Prostate gland (tissue), 2 donors: ENCODE measurements around the gene PPP1R1B. TPM values are rescaled to one million over a fixed set of nuclear protein-coding genes. Genes with fewer than 3 reads are reported as not detected.

Experiments
- DNase-seq: peaks from one replicate; pipeline ENCODE4 v3.0.0-alpha.2; 2019; ENCODE audit warnings: low spot score
- H3K27ac ChIP-seq, 2 donors: fragments of 200-600 bp; sonication (generic); 2 replicates each; pipeline ENCODE4 v1.5.1; 2017 to 2019
- H3K27me3 ChIP-seq: fragments of 200-600 bp; sonication (generic); replicated peaks from 2 replicates; pipeline ENCODE4 v1.5.1; 2019; ENCODE audit not compliant: insufficient read depth
- H3K36me3 ChIP-seq, 2 donors: fragments of 200-600 bp; sonication (generic); 1 replicate in 1 of 2; 2 replicates in 1 of 2; pipeline versions ENCODE4 v1.5.1 to v1.8.1; 2017 to 2019
- H3K4me1 ChIP-seq: fragments of 200-600 bp; sonication (generic); replicated peaks from 2 replicates; pipeline ENCODE4 v1.5.1; 2019
- H3K4me3 ChIP-seq, 2 donors: fragments of 200-600 bp; sonication (generic); 2 replicates each; pipeline ENCODE4 v1.5.1; 2017 to 2019
- H3K9me3 ChIP-seq: fragments of 200-600 bp; sonication (generic); 2 replicates; pipeline ENCODE4 v1.5.1; 2017
- POLR2A ChIP-seq: fragments of 450-650 bp; IDR thresholded peaks from one replicate; pipeline ENCODE4 v1.6.1; 2016; ENCODE audit warnings: antibody characterized with exemption, mild to moderate bottlenecking
- POLR2AphosphoS5 ChIP-seq: sonication (generic); formaldehyde crosslinking; IDR thresholded peaks from one replicate; pipeline ENCODE4 v1.6.1; 2017; ENCODE audit warnings: antibody characterized with exemption
- WGBS: methylation state at CpG from one replicate; pipeline ENCODE4 v1.1.5; 2018; 5-methylcytosine and 5-hydroxymethylcytosine counted together
- intact Hi-C: fragments of 100-400 bp; cut with DNase I; formaldehyde crosslinking; loops from one replicate; pipeline ENCODE4 v1.14.2; 2022
- total RNA-seq, 2 donors: library from RNA; depleted of rRNA; stranded (reverse); fragments of >200 nt; gene quantifications; one replicate each; pipeline ENCODE4 v1.1.0, GENCODE V29; 2016
- TF ChIP-seq, protein P1 (sequence below), 4 experiments: fragments of 200-600 bp in 2 of 4; fragments of 450-650 bp in 2 of 4; sonication (generic) in 2 of 4; IDR thresholded peaks; 1 replicate in 3 of 4; 2 replicates in 1 of 4; pipeline ENCODE4 v1.5.1; 2016 to 2019; ENCODE audit warnings: antibody characterized with exemption in 4 of 4, mild to moderate bottlenecking in 2 of 4, moderate library complexity in 2 of 4

Gene PPP1R1B
- 100 to 1,000 TPM in 1 of 2 donors, 10 to 100 TPM in 1; 69.0 to 108 TPM for total RNA-seq

DNA sequence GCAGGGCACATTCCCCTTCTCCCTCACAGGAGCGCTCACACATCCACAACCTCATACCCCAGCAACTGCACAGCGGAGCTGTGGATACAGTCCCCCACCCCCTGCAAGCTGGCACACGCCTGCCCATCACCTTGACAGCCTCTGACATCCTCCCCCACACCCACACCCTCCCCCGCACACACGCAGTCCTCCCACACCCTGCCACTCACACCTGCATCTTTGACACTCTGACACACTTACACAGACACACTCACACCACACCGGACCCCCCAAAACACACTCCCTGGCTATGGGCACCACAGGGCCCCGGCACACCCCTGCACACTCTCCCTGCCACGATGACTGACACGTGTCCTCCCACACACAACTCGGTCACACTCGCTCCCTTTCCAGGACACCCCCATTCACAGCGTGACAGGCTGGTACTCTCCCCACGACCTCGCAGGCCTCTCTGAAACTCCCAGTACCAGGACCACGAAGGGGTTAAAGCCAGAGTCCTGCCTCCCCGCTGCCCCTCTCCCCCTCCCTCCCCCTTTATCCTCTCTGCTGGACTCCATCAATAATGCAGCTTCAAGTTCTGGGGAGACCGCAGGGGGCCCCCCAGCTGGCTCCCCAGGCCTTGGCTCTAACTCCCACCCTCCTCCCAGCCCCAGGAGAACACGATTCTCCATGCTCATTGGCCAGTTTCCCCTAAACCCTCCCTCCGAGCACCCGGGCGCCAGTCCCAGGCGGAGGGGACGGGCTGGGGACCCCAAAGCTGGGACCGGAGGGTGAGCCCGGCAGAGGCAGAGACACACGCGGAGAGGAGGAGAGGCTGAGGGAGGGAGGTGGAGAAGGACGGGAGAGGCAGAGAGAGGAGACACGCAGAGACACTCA, at the start of gene PPP1R1B:
Gene PPP1R1B, plus strand, starts transcription at position 782 of the 876 bp plus-strand sequence. CDS start 441 bp downstream, outside the sequence.
- no peaks in the 10 kb centered on the region for H3K9me3 ChIP-seq
- peaks cover 14% of the 10 kb centered on the region for H3K4me1 ChIP-seq
- peak within 1 kb of the TSS; percentile 44 to 49 for H3K4me3 ChIP-seq
- peak within 1 kb of the TSS; percentile 68 to 88 for H3K27ac ChIP-seq
- TF ChIP-seq POLR2AphosphoS5 (peak; percentile 38), POLR2A (peak; percentile 55)
- TF ChIP-seq, protein P1, sequence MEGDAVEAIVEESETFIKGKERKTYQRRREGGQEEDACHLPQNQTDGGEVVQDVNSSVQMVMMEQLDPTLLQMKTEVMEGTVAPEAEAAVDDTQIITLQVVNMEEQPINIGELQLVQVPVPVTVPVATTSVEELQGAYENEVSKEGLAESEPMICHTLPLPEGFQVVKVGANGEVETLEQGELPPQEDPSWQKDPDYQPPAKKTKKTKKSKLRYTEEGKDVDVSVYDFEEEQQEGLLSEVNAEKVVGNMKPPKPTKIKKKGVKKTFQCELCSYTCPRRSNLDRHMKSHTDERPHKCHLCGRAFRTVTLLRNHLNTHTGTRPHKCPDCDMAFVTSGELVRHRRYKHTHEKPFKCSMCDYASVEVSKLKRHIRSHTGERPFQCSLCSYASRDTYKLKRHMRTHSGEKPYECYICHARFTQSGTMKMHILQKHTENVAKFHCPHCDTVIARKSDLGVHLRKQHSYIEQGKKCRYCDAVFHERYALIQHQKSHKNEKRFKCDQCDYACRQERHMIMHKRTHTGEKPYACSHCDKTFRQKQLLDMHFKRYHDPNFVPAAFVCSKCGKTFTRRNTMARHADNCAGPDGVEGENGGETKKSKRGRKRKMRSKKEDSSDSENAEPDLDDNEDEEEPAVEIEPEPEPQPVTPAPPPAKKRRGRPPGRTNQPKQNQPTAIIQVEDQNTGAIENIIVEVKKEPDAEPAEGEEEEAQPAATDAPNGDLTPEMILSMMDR (IDR thresholded peaks at IDR 0.05) = no peak
- no peaks in the 10 kb centered on the region for H3K27me3 ChIP-seq
- 10% methylated on average over 29 of the region's 29 CpGs for WGBS
- no peak for DNase-seq
- intact Hi-C loops = no loop called here
- no peaks in the 10 kb centered on the region for H3K36me3 ChIP-seq

DNA sequence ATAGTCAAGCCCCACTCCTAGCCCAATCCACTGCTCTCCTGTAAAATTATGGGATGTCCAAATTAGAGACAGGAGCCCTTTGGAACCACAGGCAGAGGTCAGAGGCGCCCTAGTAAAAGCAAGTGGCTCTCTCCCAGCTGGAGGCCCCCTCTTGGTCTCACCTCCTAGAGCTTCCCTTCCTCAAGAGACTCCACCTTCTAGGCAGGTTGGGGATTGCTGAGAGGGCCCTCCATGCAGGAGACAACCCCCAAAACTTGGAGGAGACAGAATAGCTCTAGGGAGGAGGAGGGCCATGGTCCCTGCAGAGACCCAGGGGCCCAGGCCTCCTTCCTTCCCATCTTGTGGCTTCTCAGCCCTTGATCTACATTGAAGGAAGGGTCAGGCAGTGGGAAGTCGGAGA, 48.5 kb upstream of the PPP1R1B start:
- H3K36me3 ChIP-seq = no peaks in the 10 kb centered on the region
- H3K4me1 ChIP-seq = no peaks in the 10 kb centered on the region
- H3K27me3 ChIP-seq = no peaks in the 10 kb centered on the region
- intact Hi-C loops = no loop called here
- DNase-seq = no peak
- WGBS = 86% methylated on average over 2 of the region's 2 CpGs
- H3K4me3 ChIP-seq = no peak overlapping the region
- H3K27ac ChIP-seq = no peak overlapping the region
- no peak for TF ChIP-seq POLR2A
- TF ChIP-seq, protein P1 (IDR thresholded peaks at IDR 0.05) = no peak
- TF ChIP-seq POLR2AphosphoS5 = no peak
- no peaks in the 10 kb centered on the region for H3K9me3 ChIP-seq

DNA sequence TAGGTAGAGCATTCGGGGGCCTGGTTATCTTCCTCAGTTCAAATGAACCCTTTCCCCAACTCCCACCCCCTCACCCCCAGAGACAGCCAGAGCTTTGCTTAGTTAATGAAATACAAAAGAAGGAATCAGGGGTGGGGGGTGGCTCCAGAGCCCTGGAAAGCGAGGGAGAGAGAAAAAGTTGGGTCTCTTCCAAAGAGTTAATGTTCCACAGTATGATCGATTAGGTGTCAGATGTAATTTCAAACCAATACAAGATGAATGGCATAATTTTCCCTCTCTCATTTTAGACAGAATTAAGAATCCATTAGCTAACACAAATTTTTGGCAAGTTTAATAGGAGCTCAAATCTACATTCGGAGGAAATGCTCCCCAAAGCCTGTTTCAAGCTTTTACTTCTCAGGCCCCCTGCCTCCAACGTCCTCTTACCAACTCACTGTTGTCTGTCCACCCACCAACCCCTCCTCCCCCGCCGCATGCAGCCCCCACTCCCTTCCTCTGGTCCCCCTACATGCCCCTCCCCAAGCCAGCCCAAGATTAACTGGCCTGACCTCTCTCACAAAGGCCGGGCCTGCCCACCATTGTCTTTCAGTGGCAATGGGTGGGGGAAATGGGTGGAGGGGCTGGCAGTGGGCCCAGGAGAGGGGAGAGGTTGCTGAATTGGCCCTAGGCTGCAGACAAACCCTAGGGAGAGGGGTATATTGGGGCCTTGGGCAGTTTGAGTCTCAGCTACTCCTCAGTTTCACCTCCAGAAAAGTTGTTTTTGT, 47.3 kb upstream of the PPP1R1B start:
- intact Hi-C loops = no loop called here
- TF ChIP-seq POLR2AphosphoS5 = no peak
- TF ChIP-seq POLR2A = no peak
- TF ChIP-seq, protein P1 (IDR thresholded peaks at IDR 0.05) = no peak
- no peak for DNase-seq
- H3K36me3 ChIP-seq = no peaks in the 10 kb centered on the region
- no peak overlapping the region for H3K4me3 ChIP-seq
- 52% methylated on average over 8 of the region's 8 CpGs for WGBS
- H3K9me3 ChIP-seq = no peaks in the 10 kb centered on the region
- H3K4me1 ChIP-seq = no peaks in the 10 kb centered on the region
- no peak overlapping the region for H3K27ac ChIP-seq
- H3K27me3 ChIP-seq = no peaks in the 10 kb centered on the region

DNA sequence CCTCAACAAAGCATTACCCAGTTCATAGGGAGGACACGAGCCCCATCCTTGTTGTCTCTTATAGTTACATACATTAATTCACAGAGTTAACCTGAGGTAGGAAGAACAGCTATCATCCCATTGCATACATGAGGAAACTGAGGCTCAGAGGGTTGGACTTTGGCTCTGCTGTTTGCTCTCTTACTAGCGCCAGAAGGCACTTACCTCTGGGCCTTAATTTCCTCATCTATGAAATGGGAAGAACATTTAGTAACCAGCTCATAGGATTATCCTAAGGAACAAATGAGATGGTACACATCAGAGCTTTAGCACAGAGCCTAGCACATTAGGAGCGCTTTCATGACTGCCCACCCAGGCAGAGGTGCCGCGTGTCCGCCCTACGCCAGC, 46.7 kb upstream of the PPP1R1B start:
- DNase-seq = no peak
- WGBS = 85% methylated on average over 7 of the region's 7 CpGs
- Histone ChIP-seq H3K27ac (no peak overlapping the region), H3K9me3 (no peaks in the 10 kb centered on the region), H3K27me3 (no peaks in the 10 kb centered on the region), H3K4me1 (no peaks in the 10 kb centered on the region), H3K4me3 (no peak overlapping the region), H3K36me3 (no peaks in the 10 kb centered on the region)
- TF ChIP-seq, protein P1 (IDR thresholded peaks at IDR 0.05) = no peak
- TF ChIP-seq POLR2AphosphoS5 = no peak
- no peak for TF ChIP-seq POLR2A
- intact Hi-C loops = no loop called here
